ENCODE results near the gene BMP6. TPM values are rescaled to one million over a fixed set of nuclear protein-coding genes. Genes with fewer than 3 reads are reported as not detected.
A peak's percentile ranks its signal among the peaks of the same experiment; 100 is the strongest.

The BMP6 gene
- total and polyA plus RNA-seq, 2 donors (not counting 3 experiments of a cell fraction or from before 2014, with no cell fraction given) = 221 to 276 TPM

DNA sequence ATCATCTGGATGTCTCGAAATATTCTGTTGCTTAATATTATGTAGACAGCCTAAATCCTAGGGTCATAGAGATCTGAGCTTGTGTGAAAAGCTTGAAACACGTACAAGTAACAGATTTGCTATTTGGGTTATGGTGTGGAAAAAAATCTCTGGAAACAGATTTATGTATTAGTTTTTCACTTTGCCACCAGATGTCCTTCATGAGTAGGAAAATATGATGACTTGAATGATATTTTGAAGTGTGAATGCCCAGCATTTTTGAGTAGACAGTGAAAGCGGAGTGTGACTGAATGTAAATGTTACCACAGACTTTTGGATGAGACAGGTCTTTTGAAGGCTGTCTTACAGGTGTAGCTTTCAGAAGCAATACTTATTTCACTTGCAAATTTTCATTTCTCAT, 4.2 kb upstream of the BMP6 start:
- no peaks in the 10 kb centered on the region for H3K9me3 ChIP-seq (replicated peaks; ENCODE audit: control insufficient read depth, insufficient read depth, low read length)
- no peak overlapping the region for H3K9ac ChIP-seq (replicated peaks; ENCODE audit: extremely low read depth, insufficient read depth, low read length)
- no peak overlapping the region for H3K27ac ChIP-seq (ENCODE audit: insufficient read depth, low read depth, low read length)
- no peaks in the 10 kb centered on the region for H4K20me1 ChIP-seq (replicated peaks; ENCODE audit: control insufficient read depth, extremely low read depth, insufficient read depth, low read length)
- no peak overlapping the region for H3K4me2 ChIP-seq (ENCODE audit: insufficient read depth, low read length)
- dilution Hi-C loops (cut with MboI; ENCODE audit: extremely low pct_ligation_motif_present, low sequenced_read_pairs) (no loop called here), intact Hi-C loops (cut with micrococcal nuclease) (loop anchor here (2.0 kb wide), 3 partner anchors 125 to 497 kb away; no protein-coding TSS in a partner anchor)
- no peaks in the 10 kb centered on the region for H3K36me3 ChIP-seq (ENCODE audit: control insufficient read depth in 2 of 2, extremely low read depth in 1 of 2, insufficient read depth in 2 of 2, low read length in 2 of 2)
- no peak overlapping the region for H3K4me3 ChIP-seq (replicated peaks in 1 of 3; ENCODE audit: insufficient read depth in 1 of 3, low read depth in 1 of 3, low read length in 3 of 3)
- H3K27me3 ChIP-seq (ENCODE audit: control insufficient read depth in 2 of 2, insufficient read depth in 2 of 2, low read length in 2 of 2) = no peaks in the 10 kb centered on the region
- H3K79me2 ChIP-seq (ENCODE audit: control insufficient read depth, insufficient read depth, low read length) = peaks cover 9% of the 10 kb centered on the region
- TF ChIP-seq POLR2A (IDR thresholded peaks at IDR 0.05; ENCODE audit: low read depth, low read length) (no peak), GATA2 (IDR thresholded peaks at IDR 0.05; ENCODE audit: insufficient read depth, insufficient read length, low read depth, low read length) (no peak), JUN (IDR thresholded peaks at IDR 0.05; ENCODE audit: borderline replicate concordance, insufficient read depth, insufficient read length, low read depth) (no peak), MYC (IDR thresholded peaks at IDR 0.05; ENCODE audit: low read depth, low read length) (no peak), EZH2 (IDR thresholded peaks at IDR 0.05; ENCODE audit: borderline replicate concordance, low read depth, low read length, severe bottlenecking) (no peak), FOS (IDR thresholded peaks at IDR 0.05; ENCODE audit: borderline replicate concordance, insufficient read depth, low read length) (no peak)
- TF ChIP-seq, protein P1, sequence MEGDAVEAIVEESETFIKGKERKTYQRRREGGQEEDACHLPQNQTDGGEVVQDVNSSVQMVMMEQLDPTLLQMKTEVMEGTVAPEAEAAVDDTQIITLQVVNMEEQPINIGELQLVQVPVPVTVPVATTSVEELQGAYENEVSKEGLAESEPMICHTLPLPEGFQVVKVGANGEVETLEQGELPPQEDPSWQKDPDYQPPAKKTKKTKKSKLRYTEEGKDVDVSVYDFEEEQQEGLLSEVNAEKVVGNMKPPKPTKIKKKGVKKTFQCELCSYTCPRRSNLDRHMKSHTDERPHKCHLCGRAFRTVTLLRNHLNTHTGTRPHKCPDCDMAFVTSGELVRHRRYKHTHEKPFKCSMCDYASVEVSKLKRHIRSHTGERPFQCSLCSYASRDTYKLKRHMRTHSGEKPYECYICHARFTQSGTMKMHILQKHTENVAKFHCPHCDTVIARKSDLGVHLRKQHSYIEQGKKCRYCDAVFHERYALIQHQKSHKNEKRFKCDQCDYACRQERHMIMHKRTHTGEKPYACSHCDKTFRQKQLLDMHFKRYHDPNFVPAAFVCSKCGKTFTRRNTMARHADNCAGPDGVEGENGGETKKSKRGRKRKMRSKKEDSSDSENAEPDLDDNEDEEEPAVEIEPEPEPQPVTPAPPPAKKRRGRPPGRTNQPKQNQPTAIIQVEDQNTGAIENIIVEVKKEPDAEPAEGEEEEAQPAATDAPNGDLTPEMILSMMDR (IDR thresholded peaks at IDR 0.05; ENCODE audit: extremely low read depth in 1 of 2, insufficient read depth in 1 of 2, low read depth in 1 of 2, low read length in 2 of 2) = no peak
- FAIRE-seq = peak; percentile 84
- ChIA-PET CTCF (interaction anchor here (1.0 to 6.4 kb wide), 12 partner anchors 22 to 498 kb away, joined by 3 to 140 read pairs (median 12); no protein-coding TSS in a partner anchor), POLR2A (no interaction called here)
- DNase-seq (ENCODE audit: low read depth, low spot score) = peak; percentile 62
- no peaks in the 10 kb centered on the region for H3K9me1 ChIP-seq (replicated peaks; ENCODE audit: control insufficient read depth, extremely low read depth, insufficient read depth, low read length)
- peaks cover 18% of the 10 kb centered on the region for H3K4me1 ChIP-seq (ENCODE audit: control insufficient read depth, extremely low read depth, insufficient read depth, low read length)
- no peak overlapping the region for H2AFZ ChIP-seq (ENCODE audit: low read depth, low read length)
- no TSS peak for BruUV-seq (replicated peaks)

Measured in endothelial cell of umbilical vein (primary cell).